HG02943 (cell line): ENCODE data around the gene SIAE.
"Not testable (repeated sequence)": the region's sequence is repeated elsewhere in the genome, so short reads cannot be mapped to it uniquely, and the experiment has no call there.

Experiments
- ATAC-seq: cut with Tn5 transposase; IDR thresholded peaks from one replicate; pipeline ENCODE4 v1.9.1; 2021; ENCODE audit warnings: mild to moderate bottlenecking, low read depth, moderate library complexity; ENCODE audit not compliant: unreplicated experiment

SIAE gene

GRCh38 chr11:124625504-124626168, 47.9 kb downstream of the SIAE start:
- no peak for ATAC-seq

GRCh38 chr11:124623861-124624525, 49.5 kb downstream of the SIAE start:
- no peak for ATAC-seq

GRCh38 chr11:124622531-124623451, 50.7 kb downstream of the SIAE start, which contains the start of gene TBRG1:
TBRG1 (plus strand) TSS chr11:124622864; CDS start chr11:124623084, 220 bp downstream.
- ATAC-seq = peak; percentile 98

- ATAC-seq = no peak
Measured at GRCh38 chr11:124618863-124619262, 54.7 kb downstream of the SIAE start.

- ATAC-seq = no peak
Measured at GRCh38 chr11:124612567-124613246, 60.8 kb downstream of the SIAE start.

- no peak for ATAC-seq
Measured at GRCh38 chr11:124612045-124612444, 61.5 kb downstream of the SIAE start.

GRCh38 chr11:124611064-124611463, 62.5 kb downstream of the SIAE start, which contains the start of gene PANX3:
PANX3 (plus strand) TSS chr11:124611428; CDS start chr11:124611557, 129 bp downstream.
- no peak for ATAC-seq

GRCh38 chr11:124610295-124610694, 63.2 kb downstream of the SIAE start:
- ATAC-seq = no peak

GRCh38 chr11:124608147-124608546, 65.4 kb downstream of the SIAE start:
- no peak for ATAC-seq

GRCh38 chr11:124605719-124606118, 67.8 kb downstream of the SIAE start:
- ATAC-seq = no peak

GRCh38 chr11:124602723-124603122, 70.8 kb downstream of the SIAE start:
- ATAC-seq = not testable (repeated sequence)

- ATAC-seq = no peak
Measured at GRCh38 chr11:124602193-124602592, 71.3 kb downstream of the SIAE start.

GRCh38 chr11:124600621-124601320, 72.8 kb downstream of the SIAE start:
- no peak for ATAC-seq

GRCh38 chr11:124597626-124598025, 75.9 kb downstream of the SIAE start:
- no peak for ATAC-seq

GRCh38 chr11:124595302-124595701, 78.2 kb downstream of the SIAE start:
- no peak for ATAC-seq

GRCh38 chr11:124592627-124593026, 80.9 kb downstream of the SIAE start:
- ATAC-seq = no peak

GRCh38 chr11:124591430-124591829, 82.1 kb downstream of the SIAE start:
- ATAC-seq = no peak

GRCh38 chr11:124586238-124586860, 87.2 kb downstream of the SIAE start:
- no peak for ATAC-seq

GRCh38 chr11:124584681-124585372, 88.7 kb downstream of the SIAE start:
- no peak for ATAC-seq
